CD4-positive, alpha-beta T cell treated with Interleukin-6 at 100 ng/mL for 8 hours (primary cell): Measurements from ENCODE around the gene SLC23A2.

ENCODE experiments used
- DNase-seq: peaks from one replicate; pipeline ENCODE4 v3.0.0-alpha.2; 2020; ENCODE audit warnings: mixed read lengths, low spot score

The SLC23A2 gene

DNA sequence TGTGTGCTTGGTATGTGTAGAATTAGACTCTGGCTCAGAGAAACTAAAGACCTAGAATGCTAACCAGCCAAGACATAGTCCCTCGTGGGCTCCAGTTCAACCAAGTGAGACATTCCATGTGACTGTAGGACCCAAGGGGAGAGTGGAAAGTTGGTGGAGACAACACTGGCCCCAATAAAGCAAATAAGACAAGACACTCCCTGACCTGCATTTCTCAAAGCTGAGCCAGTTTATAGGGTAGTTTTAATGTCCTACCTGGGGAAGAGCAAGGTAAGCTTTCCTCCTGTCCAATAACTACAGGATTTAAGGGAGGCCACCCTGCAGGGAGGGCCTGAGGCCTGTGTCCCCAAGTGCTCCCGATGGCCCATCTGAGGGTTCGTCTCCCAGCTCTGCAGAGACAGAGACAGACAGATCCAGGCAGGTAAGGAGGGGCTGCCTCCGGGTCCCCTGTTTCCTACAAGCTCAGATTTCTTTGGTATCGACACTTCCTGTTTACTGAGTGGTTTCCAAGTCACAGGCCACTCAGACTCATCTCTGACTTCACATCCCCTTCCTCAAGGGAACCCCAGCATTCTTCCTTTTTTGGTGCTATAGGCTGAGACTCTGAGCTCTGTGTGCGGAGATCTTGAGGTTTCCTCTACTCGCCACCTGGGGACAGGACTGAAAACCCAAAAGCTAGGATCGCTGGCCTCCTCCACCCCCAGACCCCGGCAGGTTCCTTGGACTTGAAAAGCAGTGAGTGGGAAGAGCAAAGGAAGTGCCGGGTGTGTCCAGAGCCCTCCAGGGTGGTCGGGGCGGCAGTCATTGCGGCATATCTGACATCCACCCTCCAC is 187.2 kb downstream of the SLC23A2 start:
- DNase-seq = peak; percentile 84

DNA sequence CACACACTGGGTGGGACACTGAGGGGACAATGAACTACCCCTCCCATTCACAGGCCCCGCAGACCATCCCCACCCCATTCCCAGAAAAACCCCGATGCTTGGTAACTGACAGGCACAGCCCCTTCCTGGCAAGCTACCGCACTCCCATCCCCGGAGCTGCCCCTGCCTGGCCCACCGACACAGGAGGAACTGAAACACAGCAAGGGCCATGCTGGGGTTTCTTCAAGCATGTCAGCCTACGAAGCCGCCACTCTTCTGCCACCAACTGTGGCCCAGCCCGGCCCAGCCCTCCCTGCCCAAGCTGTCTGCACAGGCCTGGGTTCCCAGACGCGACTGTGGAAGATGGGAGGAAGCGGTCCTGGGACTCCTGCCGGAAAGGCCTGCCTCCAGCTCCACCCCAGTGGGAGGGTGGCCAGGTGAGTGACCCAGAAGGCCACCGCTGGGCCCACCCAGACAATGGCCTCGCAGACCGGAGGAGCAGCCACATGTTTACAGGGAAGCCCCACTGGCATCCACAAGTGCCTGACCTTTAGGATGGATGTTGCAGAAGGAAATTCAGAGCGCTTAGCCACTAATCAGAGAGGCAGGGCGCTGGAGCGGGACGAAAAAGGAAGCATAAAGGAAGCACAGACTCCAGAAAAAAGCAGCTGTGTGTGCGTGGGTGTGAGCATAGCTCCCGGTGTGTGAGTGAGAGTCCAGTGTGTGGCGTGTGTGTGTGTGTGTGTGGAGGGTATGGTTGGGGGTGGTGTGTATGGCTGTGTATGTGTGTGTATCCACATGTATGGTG is 188.0 kb downstream of the SLC23A2 start:
- DNase-seq = no peak

DNA sequence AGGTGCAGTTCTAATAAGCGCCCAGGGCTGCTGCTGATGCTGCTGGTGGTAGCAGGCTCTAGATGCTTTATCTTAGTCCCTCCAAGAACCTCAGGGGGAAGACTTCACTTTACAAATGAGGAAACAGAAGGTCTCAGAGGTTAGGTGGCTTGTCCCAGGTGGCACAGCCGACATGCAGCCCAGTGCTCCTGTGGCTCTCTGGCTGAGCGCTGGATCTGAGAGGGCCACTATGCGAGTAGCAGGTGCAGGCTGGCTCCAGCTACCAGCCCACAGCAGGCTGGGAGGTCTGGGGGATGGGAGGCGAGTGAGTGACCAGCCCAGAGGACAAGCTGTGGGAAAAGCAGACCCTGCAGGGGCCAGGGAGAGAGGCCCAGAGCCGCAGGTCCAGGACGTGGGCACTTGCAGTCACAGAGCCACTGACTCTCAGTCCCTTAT is 188.7 kb downstream of the SLC23A2 start:
- DNase-seq = no peak

DNA sequence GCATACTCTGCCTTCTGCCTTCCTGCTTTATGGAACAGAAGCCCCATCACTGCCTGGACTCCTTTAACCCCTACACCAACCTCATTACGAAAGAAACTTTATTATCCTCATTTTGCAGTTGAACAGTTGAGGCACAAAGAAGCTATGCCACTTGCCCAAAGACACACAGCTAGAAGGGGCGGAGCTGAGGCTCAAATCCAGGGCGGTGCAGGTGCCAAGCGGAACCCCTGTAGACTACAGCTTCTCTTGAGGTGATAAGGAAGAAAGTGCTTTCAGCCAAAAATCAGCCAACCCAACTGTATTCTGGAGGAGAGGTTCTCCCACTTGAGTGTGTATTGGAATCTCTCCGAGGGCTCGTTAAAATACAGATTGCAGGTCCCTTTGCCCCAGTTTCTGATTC is 189.1 kb downstream of the SLC23A2 start:
- DNase-seq = no peak

DNA sequence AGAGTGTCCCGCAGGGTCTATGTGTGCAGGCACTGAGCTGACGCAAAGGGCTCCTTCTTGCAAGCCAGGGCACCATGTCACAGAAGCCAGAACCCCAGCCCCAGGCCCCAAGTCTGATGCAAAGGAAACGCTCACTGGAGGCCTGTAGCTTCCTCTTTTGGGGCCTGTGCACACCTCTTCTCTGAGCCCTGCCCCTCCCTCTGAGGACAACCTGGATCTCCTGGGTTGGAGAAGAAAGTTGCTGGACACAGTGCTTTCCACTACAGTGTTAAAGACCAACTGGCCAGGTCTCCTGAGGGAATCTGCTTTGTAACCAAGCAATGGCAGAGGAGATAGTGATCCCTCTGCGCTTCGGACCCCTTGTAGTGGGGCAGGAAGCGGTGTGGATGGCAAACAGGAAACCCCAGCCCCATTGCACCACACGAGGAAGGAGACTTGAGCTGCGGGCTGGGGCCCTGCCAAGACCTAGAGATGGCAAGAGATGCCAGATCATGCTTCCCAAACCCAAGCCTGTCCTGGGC is 189.6 kb downstream of the SLC23A2 start:
- DNase-seq = peak; percentile 81

DNA sequence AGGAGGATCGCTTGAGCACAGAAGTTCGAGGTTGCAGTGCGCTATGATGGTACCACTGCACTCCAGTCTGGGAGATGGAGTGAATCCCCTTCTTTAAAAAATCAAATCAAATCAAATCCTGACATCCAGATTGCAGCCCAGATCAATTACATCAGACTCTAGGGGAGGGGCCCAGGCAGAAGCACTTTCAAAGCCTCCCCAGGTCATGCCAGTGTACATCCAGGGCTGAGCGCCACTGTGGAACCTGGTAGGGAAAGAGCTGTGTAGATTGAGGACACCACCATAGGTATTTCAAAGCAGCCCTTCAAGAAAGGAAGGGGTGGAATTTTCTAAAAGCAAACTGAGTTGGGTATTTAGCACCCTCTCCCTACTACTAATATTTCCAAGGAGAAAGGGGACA is 190.1 kb downstream of the SLC23A2 start:
- no peak for DNase-seq

DNA sequence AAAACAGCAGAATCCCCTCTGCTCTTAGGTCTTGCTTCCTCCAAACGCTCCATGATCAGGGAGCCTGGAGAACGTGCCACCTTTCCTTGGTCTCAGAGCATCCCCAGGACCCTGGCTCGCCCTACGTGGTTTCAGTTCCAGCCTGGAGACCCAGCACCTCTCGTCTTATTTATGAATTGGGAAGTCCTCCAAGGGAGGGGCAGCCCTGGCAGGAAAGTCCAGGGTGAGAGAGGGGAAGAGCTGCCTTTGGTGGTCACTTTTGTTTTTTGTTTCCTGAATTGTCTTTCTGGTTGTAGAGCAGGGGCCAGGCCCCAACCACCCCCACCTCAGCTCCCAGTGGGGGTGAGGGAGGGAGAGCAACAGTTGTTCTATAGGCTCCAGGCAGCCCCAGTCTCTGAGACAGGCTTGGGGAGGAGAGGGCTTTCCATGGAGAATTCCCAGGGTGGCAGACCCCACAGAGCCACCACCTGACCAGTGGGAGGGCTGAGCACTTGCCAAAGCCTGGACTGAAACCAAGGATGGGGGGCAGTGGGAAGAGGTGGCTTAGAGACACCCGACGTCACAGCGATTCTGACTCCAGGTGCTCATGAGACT is 190.8 kb downstream of the SLC23A2 start:
- DNase-seq = no peak

DNA sequence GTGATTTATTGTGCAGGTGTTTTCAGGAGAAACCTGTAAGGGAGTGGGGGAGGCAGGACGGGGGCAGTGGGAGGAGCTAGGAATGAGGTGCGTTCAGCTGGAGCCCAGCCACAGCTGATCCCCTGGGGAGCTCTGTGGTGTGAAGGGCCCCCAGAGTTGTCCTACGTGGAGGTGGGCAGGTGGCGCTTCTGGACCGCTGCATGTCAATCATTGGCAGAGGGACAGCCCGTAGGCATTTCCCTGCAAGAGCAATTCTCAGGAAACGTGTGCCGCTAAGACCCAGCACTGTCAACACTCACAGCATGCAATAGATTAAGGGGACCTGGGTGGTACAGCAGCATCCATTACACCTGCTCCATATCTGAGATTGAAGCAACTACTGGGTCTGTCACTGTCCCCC is 191.6 kb downstream of the SLC23A2 start:
- no peak for DNase-seq

DNA sequence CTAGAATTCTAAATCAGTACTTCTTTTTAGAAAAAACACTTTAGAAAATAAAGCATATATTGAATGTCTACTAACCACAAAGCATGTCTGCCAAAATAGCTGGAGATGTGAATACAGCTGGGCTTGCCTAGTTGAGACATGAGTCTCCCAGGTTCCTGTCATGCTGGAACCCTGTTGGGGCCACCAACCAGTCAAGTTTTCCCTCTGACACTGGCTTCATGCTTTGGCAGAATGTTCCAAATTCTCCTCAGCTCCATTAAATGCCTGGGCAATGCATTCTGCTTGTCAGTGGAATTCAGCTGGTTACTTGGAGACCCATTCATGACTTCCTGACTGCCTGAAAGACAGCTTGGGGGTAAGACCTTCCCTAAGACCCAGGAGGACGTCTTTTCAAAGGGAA is 192.4 kb downstream of the SLC23A2 start:
- no peak for DNase-seq

DNA sequence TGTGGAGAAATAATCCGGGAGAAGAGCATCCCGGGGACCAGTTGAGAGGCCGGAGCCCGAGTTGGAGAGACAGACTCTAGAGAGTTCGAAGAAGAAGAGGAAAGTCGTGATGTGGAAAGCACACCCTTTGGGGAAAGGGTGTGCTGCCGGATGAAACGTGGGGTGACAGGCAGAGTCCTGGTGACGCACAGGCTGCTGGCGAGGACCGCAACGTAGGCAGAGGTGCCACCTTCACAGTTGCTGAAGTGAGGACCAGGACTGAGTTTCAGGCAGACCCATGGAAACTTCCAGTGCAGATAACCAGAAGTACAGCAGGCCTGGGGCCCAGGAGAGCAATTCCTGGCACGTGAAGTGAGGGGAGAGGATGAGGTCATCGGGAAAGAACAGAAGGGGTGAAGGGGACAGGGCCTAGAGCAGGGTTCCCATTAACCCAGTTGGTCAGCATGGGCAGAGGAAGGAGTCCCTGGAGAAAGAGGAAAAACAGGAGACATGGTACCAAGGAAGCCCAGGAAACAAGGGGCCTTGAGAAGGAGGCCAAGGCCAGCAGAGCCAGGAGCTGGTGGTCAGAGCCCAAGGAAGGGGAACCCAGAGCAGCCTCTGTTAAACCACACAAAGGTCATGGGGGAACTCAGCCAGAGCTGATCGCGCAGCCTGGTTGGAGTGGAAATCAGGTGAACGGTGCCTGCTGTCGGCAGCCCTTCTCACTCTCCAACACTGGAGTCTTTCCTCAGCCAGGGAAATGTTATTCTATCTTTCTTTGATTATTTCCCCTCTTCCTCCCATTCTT is 195.5 kb downstream of the SLC23A2 start:
- no peak for DNase-seq

DNA sequence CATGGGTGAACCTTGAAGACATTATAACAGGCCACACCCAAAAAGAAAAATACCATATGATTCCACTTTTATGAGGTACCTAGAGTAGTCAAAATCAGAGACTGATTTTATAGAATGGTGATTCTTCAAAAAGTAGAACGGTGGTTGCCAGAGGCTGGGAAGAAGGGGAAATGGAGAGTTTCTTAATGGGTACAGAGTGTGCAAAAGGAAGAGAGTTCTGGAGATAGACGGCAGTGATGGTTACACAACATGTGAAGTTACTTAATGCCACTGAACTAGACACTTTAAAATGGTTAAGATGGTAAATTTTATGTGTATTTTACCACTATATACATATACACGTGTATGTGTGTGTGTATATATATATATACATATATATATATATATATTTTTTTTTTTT is 198.8 kb downstream of the SLC23A2 start:
- no peak for DNase-seq
